Thyroid gland (tissue), 4 donors: ENCODE results near the gene CCDC187. TPM values are rescaled to one million over a fixed set of nuclear protein-coding genes. Genes with fewer than 3 reads are reported as not detected.

Source experiments
- DNase-seq, 2 donors: peaks; one replicate each; pipeline ENCODE4 v3.0.0-alpha.2; 2019
- H3K27ac ChIP-seq, 3 donors: fragments of 200-600 bp; sonication (generic); 1 replicate in 2 of 3; 2 replicates in 1 of 3; pipeline ENCODE4 v1.5.1; 2016 to 2019; ENCODE audit warnings: mild to moderate bottlenecking in 1 of 3, moderate library complexity in 1 of 3
- H3K27me3 ChIP-seq: fragments of 200-600 bp; sonication (generic); one replicate; pipeline ENCODE4 v1.5.1; 2019
- H3K36me3 ChIP-seq, 2 donors: fragments of 200-600 bp; sonication (generic); one replicate each; pipeline ENCODE4 v1.5.1; 2016 to 2019
- H3K4me1 ChIP-seq, 2 donors: fragments of 200-600 bp; sonication (generic); one replicate each; pipeline ENCODE4 v1.5.1; 2017 to 2019
- H3K4me3 ChIP-seq, 3 donors: fragments of 200-600 bp; sonication (generic); replicated peaks in 1 of 3; 1 replicate in 2 of 3; 2 replicates in 1 of 3; pipeline ENCODE4 v1.5.1; 2016; ENCODE audit warnings: mild to moderate bottlenecking in 1 of 3
- H3K9me3 ChIP-seq: fragments of 200-600 bp; sonication (generic); one replicate; pipeline ENCODE4 v1.5.1; 2017
- POLR2A ChIP-seq, 2 donors: fragments of 450-650 bp; IDR thresholded peaks; one replicate each; pipeline ENCODE4 v1.6.1; 2017; ENCODE audit warnings: antibody characterized with exemption in 2 of 2, mild to moderate bottlenecking in 2 of 2, moderate library complexity in 1 of 2
- WGBS, 2 donors: methylation state at CpG; one replicate each; pipeline ENCODE4 v1.1.5; 2017; 5-methylcytosine and 5-hydroxymethylcytosine counted together
- intact Hi-C: fragments of 100-400 bp; cut with DNase I; formaldehyde crosslinking; loops from one replicate; pipeline ENCODE4 v1.15.1; 2023
- total RNA-seq, 4 donors: library from RNA; depleted of rRNA; stranded (reverse); fragments of >200 nt; gene quantifications; one replicate each; pipeline ENCODE4 v1.2.3, GENCODE V29; 2016
- TF ChIP-seq, protein P1 (sequence below), 6 experiments: fragments of 200-600 bp in 3 of 6; fragments of 450-650 bp in 3 of 6; sonication (generic) in 3 of 6; IDR thresholded peaks; one replicate each; pipeline ENCODE4 v1.5.1; 2016 to 2019; ENCODE audit warnings: antibody characterized with exemption in 6 of 6, mild to moderate bottlenecking in 2 of 6, inconsistent platforms in 1 of 6, moderate library complexity in 1 of 6

CCDC187 gene
- total RNA-seq, 4 donors from 2014 or later: 5.2 to 9.1 (median 6.2) TPM

- Histone ChIP-seq H3K27me3 (no peaks in the 10 kb centered on the region), H3K27ac (no peak overlapping the region), H3K4me3 (no peak overlapping the region), H3K9me3 (no peaks in the 10 kb centered on the region), H3K36me3 (no peaks in the 10 kb centered on the region), H3K4me1 (peaks cover 4 to 31% of the 10 kb centered on the region in 2 donors)
- DNase-seq: peak; percentile 65 to 74
- TF ChIP-seq, protein P1, sequence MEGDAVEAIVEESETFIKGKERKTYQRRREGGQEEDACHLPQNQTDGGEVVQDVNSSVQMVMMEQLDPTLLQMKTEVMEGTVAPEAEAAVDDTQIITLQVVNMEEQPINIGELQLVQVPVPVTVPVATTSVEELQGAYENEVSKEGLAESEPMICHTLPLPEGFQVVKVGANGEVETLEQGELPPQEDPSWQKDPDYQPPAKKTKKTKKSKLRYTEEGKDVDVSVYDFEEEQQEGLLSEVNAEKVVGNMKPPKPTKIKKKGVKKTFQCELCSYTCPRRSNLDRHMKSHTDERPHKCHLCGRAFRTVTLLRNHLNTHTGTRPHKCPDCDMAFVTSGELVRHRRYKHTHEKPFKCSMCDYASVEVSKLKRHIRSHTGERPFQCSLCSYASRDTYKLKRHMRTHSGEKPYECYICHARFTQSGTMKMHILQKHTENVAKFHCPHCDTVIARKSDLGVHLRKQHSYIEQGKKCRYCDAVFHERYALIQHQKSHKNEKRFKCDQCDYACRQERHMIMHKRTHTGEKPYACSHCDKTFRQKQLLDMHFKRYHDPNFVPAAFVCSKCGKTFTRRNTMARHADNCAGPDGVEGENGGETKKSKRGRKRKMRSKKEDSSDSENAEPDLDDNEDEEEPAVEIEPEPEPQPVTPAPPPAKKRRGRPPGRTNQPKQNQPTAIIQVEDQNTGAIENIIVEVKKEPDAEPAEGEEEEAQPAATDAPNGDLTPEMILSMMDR (IDR thresholded peaks at IDR 0.05): peak in 4 of 6 experiments; percentile 20 to 50 (median 38)
- TF ChIP-seq POLR2A (IDR thresholded peaks at IDR 0.05): no peak
- intact Hi-C loops: no loop called here
- 52 to 65% methylated on average over 8 to 20 of the region's 43 CpGs for WGBS, 2 donors
Measured at GRCh38 chr9:136345281-136346156, 41.6 kb upstream of the CCDC187 start.

GRCh38 chr9:136344544-136345280 lies 40.8 kb upstream of the CCDC187 start:
- Histone ChIP-seq H3K27me3 (no peaks in the 10 kb centered on the region), H3K36me3 (no peaks in the 10 kb centered on the region), H3K27ac (no peak overlapping the region), H3K4me3 (no peak overlapping the region), H3K4me1 (peaks cover 4 to 31% of the 10 kb centered on the region in 2 donors), H3K9me3 (no peaks in the 10 kb centered on the region)
- intact Hi-C loops: no loop called here
- no peak for TF ChIP-seq POLR2A (IDR thresholded peaks at IDR 0.05)
- TF ChIP-seq, protein P1 (IDR thresholded peaks at IDR 0.05): no peak
- DNase-seq: no peak
- whole genome bisulfite sequencing, 2 donors: 77 to 86% methylated on average over 20 to 21 of the region's 21 CpGs

DNA sequence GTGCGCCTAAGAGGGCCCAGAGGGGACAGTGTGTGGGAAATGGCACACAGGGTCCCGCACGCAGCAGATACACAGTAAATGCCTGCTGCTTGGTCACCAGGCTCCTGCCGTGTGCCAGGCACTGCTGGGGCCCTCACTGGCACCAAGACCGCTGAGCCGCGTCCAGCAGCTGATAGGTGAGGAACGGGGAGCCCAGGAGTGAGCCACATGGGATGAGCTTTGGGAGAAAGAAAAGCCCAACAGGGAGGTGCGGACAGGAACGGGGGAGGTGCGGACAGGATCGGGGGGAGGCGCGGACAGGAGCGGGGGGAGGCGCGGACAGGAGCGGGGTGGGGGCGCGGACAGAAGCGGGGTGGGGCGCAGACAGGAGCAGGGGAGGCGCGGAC lies 40.0 kb upstream of the CCDC187 start:
- H3K27ac ChIP-seq: no peak overlapping the region
- no peaks in the 10 kb centered on the region for H3K36me3 ChIP-seq
- H3K4me1 ChIP-seq: peaks cover 4 to 31% of the 10 kb centered on the region in 2 donors
- intact Hi-C loops: no loop called here
- no peak overlapping the region for H3K4me3 ChIP-seq
- H3K27me3 ChIP-seq: no peaks in the 10 kb centered on the region
- no peaks in the 10 kb centered on the region for H3K9me3 ChIP-seq
- no peak for TF ChIP-seq POLR2A (IDR thresholded peaks at IDR 0.05)
- TF ChIP-seq, protein P1 (IDR thresholded peaks at IDR 0.05): no peak
- 92 to 93% methylated on average over 23 to 24 of the region's 24 CpGs for WGBS, 2 donors
- no peak for DNase-seq

DNA sequence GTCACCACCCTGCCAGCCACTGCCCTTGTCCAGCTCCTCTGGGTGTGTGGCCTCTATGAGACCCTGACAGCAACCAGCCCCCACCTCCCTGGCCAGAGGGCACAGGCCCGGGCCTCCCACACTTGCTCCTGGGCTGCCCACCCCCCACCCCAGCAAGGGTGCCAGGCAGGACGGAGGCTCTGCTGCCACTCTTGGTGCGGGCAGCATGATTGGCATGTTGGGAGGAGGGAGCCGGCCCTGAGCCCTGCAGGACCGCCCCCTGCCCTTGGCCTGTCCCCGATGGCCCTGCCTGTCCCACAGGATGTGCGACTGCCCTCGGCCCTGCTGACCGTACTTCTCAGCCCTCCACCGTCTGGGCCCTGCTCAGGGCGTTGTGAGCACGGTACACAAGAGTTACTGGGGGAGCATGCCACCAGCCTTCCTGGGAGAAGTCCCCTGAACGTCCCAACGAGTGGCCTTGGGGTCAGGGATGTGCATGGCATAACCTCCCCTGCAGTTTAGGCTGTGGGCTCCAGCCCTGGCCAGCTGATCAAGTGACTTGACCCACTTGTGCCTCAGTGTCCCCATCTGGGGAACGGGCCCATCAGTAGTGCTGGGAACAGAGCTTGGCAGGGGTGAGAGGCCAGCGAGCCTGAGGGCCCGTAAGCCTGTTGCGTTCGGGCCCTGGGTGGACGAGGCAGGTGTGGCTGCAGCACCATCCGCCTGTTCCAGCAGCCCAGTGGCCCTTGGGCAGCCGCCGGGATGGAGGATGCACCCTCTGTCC lies 39.4 kb upstream of the CCDC187 start:
- Histone ChIP-seq H3K36me3 (no peaks in the 10 kb centered on the region), H3K9me3 (no peaks in the 10 kb centered on the region), H3K27me3 (no peaks in the 10 kb centered on the region), H3K4me3 (no peak overlapping the region), H3K27ac (no peak overlapping the region), H3K4me1 (peaks cover 4 to 31% of the 10 kb centered on the region in 2 donors)
- 50 to 69% methylated on average over 10 to 15 of the region's 23 CpGs for WGBS, 2 donors
- TF ChIP-seq, protein P1 (IDR thresholded peaks at IDR 0.05): no peak
- no peak for TF ChIP-seq POLR2A (IDR thresholded peaks at IDR 0.05)
- DNase-seq: no peak
- intact Hi-C loops: no loop called here
